Endothelial cell of umbilical vein (primary cell): ENCODE measurements around the gene STUM. TPM values are rescaled to one million over a fixed set of nuclear protein-coding genes. Genes with fewer than 3 reads are reported as not detected.
"Not testable (repeated sequence)": the region's sequence is repeated elsewhere in the genome, so short reads cannot be mapped to it uniquely, and the experiment has no call there.

Experiments used
- BruUV-seq: library from RNA; stranded (reverse); fragments of 400-500 nt; replicated peaks from 2 replicates; lab custom pipeline; 2021; lab: Mats Ljungman, UMichigan
- CTCF ChIA-PET: fragments of 300-600, 350-600 bp; sonication (Branson Sonifier 250); formaldehyde crosslinking; loops from one replicate; lab custom pipeline; 2021; ENCODE audit warnings: antibody characterized with exemption, inconsistent platforms; lab: Charles Lee
- POLR2A ChIA-PET: fragments of 300-600, 350-600 bp; sonication (Branson Sonifier 250); formaldehyde crosslinking; loops from one replicate; lab custom pipeline; 2021; ENCODE audit warnings: antibody characterized with exemption, inconsistent platforms; lab: Charles Lee
- DNase-seq: peaks from one replicate; pipeline ENCODE4 v3.0.0-alpha.2; 2011; ENCODE audit warnings: low read depth, low spot score
- FAIRE-seq: peaks from 2 replicates; lab custom pipeline; 2011; peaks lifted over from hg19 to GRCh38; lab: Jason Lieb, UNC
- H2AFZ ChIP-seq: 2 replicates; pipeline ENCODE4 v1.6.0; 2012; ENCODE audit warnings: low read depth, low read length, control low read depth, inconsistent platforms
- H3K27ac ChIP-seq: 2 replicates; pipeline ENCODE4 v1.5.1; 2011; ENCODE audit warnings: low read depth, mild to moderate bottlenecking, control low read depth, low read length, moderate library complexity; ENCODE audit not compliant: insufficient read depth
- H3K27me3 ChIP-seq, 2 experiments: 2 replicates each; pipeline versions ENCODE4 v1.6.0 to v1.6.1; 2011; ENCODE audit warnings: low read length in 2 of 2, mixed read lengths in 1 of 2; ENCODE audit not compliant: control insufficient read depth in 2 of 2, insufficient read depth in 2 of 2
- H3K36me3 ChIP-seq, 2 experiments: 2 replicates in 1 of 2; 3 replicates in 1 of 2; pipeline ENCODE4 v1.5.1; 2011; ENCODE audit warnings: low read length in 2 of 2, mild to moderate bottlenecking in 1 of 2, moderate library complexity in 1 of 2; ENCODE audit not compliant: control insufficient read depth in 2 of 2, insufficient read depth in 2 of 2; ENCODE audit errors: extremely low read depth in 1 of 2
- H3K4me1 ChIP-seq: 3 replicates; pipeline ENCODE4 v1.5.1; 2011; ENCODE audit warnings: mild to moderate bottlenecking, low read length; ENCODE audit not compliant: control insufficient read depth, insufficient read depth; ENCODE audit errors: extremely low read depth
- H3K4me2 ChIP-seq: 2 replicates; pipeline ENCODE4 v1.6.1; 2011; ENCODE audit warnings: low read length, control low read depth, mixed read lengths; ENCODE audit not compliant: insufficient read depth
- H3K4me3 ChIP-seq, 3 experiments: fragments of 200-600 bp in 1 of 3; sonication (generic), shearing (Covaris generic) in 1 of 3; replicated peaks in 1 of 3; 2 replicates each; pipeline ENCODE4 v1.5.1; 2011 to 2016; ENCODE audit warnings: control low read depth in 3 of 3, low read length in 3 of 3, mild to moderate bottlenecking in 2 of 3, inconsistent platforms in 1 of 3, low read depth in 1 of 3, moderate library complexity in 1 of 3; ENCODE audit not compliant: insufficient read depth in 1 of 3
- H3K79me2 ChIP-seq: 2 replicates; pipeline ENCODE4 v1.6.0; 2012; ENCODE audit warnings: low read length, inconsistent platforms; ENCODE audit not compliant: control insufficient read depth, insufficient read depth
- H3K9ac ChIP-seq: replicated peaks from 2 replicates; pipeline ENCODE3; 2011; ENCODE audit warnings: low read length, control low read depth; ENCODE audit not compliant: insufficient read depth; ENCODE audit errors: extremely low read depth
- H3K9me1 ChIP-seq: replicated peaks from 3 replicates; pipeline ENCODE4 v1.6.0; 2011; ENCODE audit warnings: mild to moderate bottlenecking, low read length; ENCODE audit not compliant: control insufficient read depth, insufficient read depth; ENCODE audit errors: extremely low read depth
- H3K9me3 ChIP-seq: replicated peaks from 2 replicates; pipeline ENCODE4 v1.5.1; 2012; ENCODE audit warnings: low read length, inconsistent platforms; ENCODE audit not compliant: control insufficient read depth, insufficient read depth
- H4K20me1 ChIP-seq: replicated peaks from 2 replicates; pipeline ENCODE3; 2011; ENCODE audit warnings: mild to moderate bottlenecking, low read length; ENCODE audit not compliant: control insufficient read depth, insufficient read depth; ENCODE audit errors: extremely low read depth
- CTCF ChIP-seq, 2 donors: IDR thresholded peaks; 1 replicate in 1 of 2; 2 replicates in 1 of 2; pipeline ENCODE4 v1.5.1; 2011; ENCODE audit warnings: low read length in 2 of 2, mild to moderate bottlenecking in 2 of 2, moderate library complexity in 2 of 2, control low read depth in 1 of 2, inconsistent platforms in 1 of 2, low read depth in 1 of 2; ENCODE audit not compliant: insufficient read depth in 1 of 2; ENCODE audit errors: extremely low read depth in 1 of 2
- EZH2 ChIP-seq: IDR thresholded peaks from 2 replicates; pipeline ENCODE4 v1.6.1; 2012; ENCODE audit warnings: borderline replicate concordance, low read depth, mild to moderate bottlenecking, moderate library complexity, low read length, inconsistent platforms; ENCODE audit not compliant: severe bottlenecking
- FOS ChIP-seq: IDR thresholded peaks from 2 replicates; pipeline ENCODE4 v1.6.1; 2011; ENCODE audit warnings: mild to moderate bottlenecking, low read length, moderate library complexity, borderline replicate concordance; ENCODE audit not compliant: insufficient read depth
- GATA2 ChIP-seq: IDR thresholded peaks from 2 replicates; pipeline ENCODE4 v1.7.0; 2011; ENCODE audit warnings: low read depth, mild to moderate bottlenecking, moderate library complexity, mixed read lengths, low read length; ENCODE audit not compliant: insufficient read length, insufficient read depth
- JUN ChIP-seq: IDR thresholded peaks from 2 replicates; pipeline ENCODE4 v1.6.1; 2011; ENCODE audit warnings: borderline replicate concordance, low read depth; ENCODE audit not compliant: insufficient read length, insufficient read depth
- MAX ChIP-seq: IDR thresholded peaks from 2 replicates; pipeline ENCODE4 v1.6.1; 2011; ENCODE audit not compliant: insufficient read depth, insufficient read length
- MYC ChIP-seq: IDR thresholded peaks from one replicate; pipeline ENCODE4 v1.6.1; 2011; ENCODE audit warnings: mild to moderate bottlenecking, low read depth, low read length
- POLR2A ChIP-seq: IDR thresholded peaks from 2 replicates; pipeline ENCODE4 v1.6.1; 2012; ENCODE audit warnings: low read depth, mild to moderate bottlenecking, control low read depth, low read length
- POLR2AphosphoS5 ChIP-seq: IDR thresholded peaks from 2 replicates; pipeline ENCODE4 v1.6.1; 2012; ENCODE audit warnings: low read depth, mild to moderate bottlenecking, control low read depth, low read length, moderate library complexity; ENCODE audit not compliant: insufficient read depth
- dilution Hi-C: fragments of 300-500 bp; cut with MboI; formaldehyde crosslinking; loops from one replicate; pipeline ENCODE4 v1.15.0; 2019; ENCODE audit warnings: low sequenced_read_pairs; ENCODE audit not compliant: extremely low pct_ligation_motif_present
- intact Hi-C: fragments of 100-400 bp; cut with micrococcal nuclease; formaldehyde crosslinking; loops from one replicate; pipeline ENCODE4 v1.10.0; 2022
- polyA plus RNA-seq, 4 experiments: library from polyadenylated mRNA; depleted of rRNA in 3 of 4; stranded (reverse) in 3 of 4; unstranded in 1 of 4; fragments of >200 nt; gene quantifications; 2 replicates each; pipeline versions ENCODE4 v1.2.1 to v1.2.3, GENCODE V29; 2011 to 2012; ENCODE audit warnings: missing spikeins in 1 of 4
- total RNA-seq: library from RNA; stranded (reverse); gene quantifications from 2 replicates; pipeline ENCODE4 v1.2.3, GENCODE V29; 2021

STUM gene
- total and polyA plus RNA-seq, 2 donors (not counting 3 experiments of a cell fraction or from before 2014, with no cell fraction given): not detected

- H3K4me3 ChIP-seq: no peak overlapping the region
- DNase-seq: no peak
- no peak overlapping the region for H3K9ac ChIP-seq
- no peaks in the 10 kb centered on the region for H3K9me1 ChIP-seq
- H2AFZ ChIP-seq: no peak overlapping the region
- ChIA-PET CTCF (interaction anchor here (0.5 to 1.9 kb wide), 3 partner anchors 8 to 495 kb away, joined by 3 to 5 read pairs (median 3); no protein-coding TSS in a partner anchor), POLR2A (no interaction called here)
- H4K20me1 ChIP-seq: no peaks in the 10 kb centered on the region
- no peak overlapping the region for H3K4me2 ChIP-seq
- H3K36me3 ChIP-seq: no peaks in the 10 kb centered on the region
- H3K79me2 ChIP-seq: no peaks in the 10 kb centered on the region
- dilution Hi-C loops (no loop called here), intact Hi-C loops (no loop called here)
- no peak for TF ChIP-seq JUN
- TF ChIP-seq CTCF (IDR thresholded peaks at IDR 0.05; ENCODE audit: extremely low read depth in 1 of 2, insufficient read depth in 1 of 2, low read depth in 1 of 2, low read length in 2 of 2): no peak
- no peak for TF ChIP-seq EZH2
- no peak for TF ChIP-seq MAX
- TF ChIP-seq FOS: no peak
- TF ChIP-seq POLR2AphosphoS5: no peak
- TF ChIP-seq GATA2: no peak
- TF ChIP-seq POLR2A: no peak
- no peak for TF ChIP-seq MYC
- H3K9me3 ChIP-seq: no peaks in the 10 kb centered on the region
- FAIRE-seq: no peak
- BruUV-seq: no TSS peak
- no peaks in the 10 kb centered on the region for H3K4me1 ChIP-seq
- no peak overlapping the region for H3K27ac ChIP-seq
- H3K27me3 ChIP-seq: peaks cover 0 to 5% of the 10 kb centered on the region in 2 experiments
Observed at GRCh38 chr1:226617109-226617508, 68.5 kb downstream of the STUM start.

- H3K4me1 ChIP-seq, H4K20me1 ChIP-seq, FAIRE-seq, H3K27ac ChIP-seq, H2AFZ ChIP-seq, H3K9ac ChIP-seq, H3K79me2 ChIP-seq, H3K27me3 ChIP-seq, BruUV-seq, H3K4me3 ChIP-seq, POLR2A ChIA-PET, DNase-seq, H3K36me3 ChIP-seq, H3K9me1 ChIP-seq, H3K4me2 ChIP-seq, dilution Hi-C loops, intact Hi-C loops, H3K9me3 ChIP-seq: not testable (repeated sequence)
- CTCF ChIA-PET: interaction anchor here (0.5 to 1.9 kb wide), 3 partner anchors 9 to 494 kb away, joined by 3 to 5 read pairs (median 3); no protein-coding TSS in a partner anchor
Observed at GRCh38 chr1:226617719-226618118, 69.2 kb downstream of the STUM start.
